Naive thymus-derived CD4-positive, alpha-beta T cell (primary cell): ENCODE results near the gene C3orf33. TPM values are rescaled to one million over a fixed set of nuclear protein-coding genes. Genes with fewer than 3 reads are reported as not detected.

ENCODE experiments used
- ATAC-seq: fragments of 150-1000 bp; cut with Tn5 transposase; 2 replicates; pipeline ENCODE4 v1.10.0; 2021; ENCODE audit warnings: mild to moderate bottlenecking, moderate library complexity
- CTCF ChIA-PET: fragments of 350-600 bp; sonication (Branson Sonifier 250); formaldehyde crosslinking; loops from one replicate; lab custom pipeline; 2021; ENCODE audit warnings: antibody characterized with exemption; lab: Charles Lee
- POLR2A ChIA-PET: fragments of 350-600 bp; sonication (Branson Sonifier 250); formaldehyde crosslinking; loops from one replicate; lab custom pipeline; 2021; ENCODE audit warnings: antibody characterized with exemption, inconsistent platforms; lab: Charles Lee
- DNase-seq, 9 donors: peaks; one replicate each; pipeline versions ENCODE4 v3.0.0 to v3.0.0-alpha.2; 2020 to 2022; ENCODE audit warnings: mixed read lengths in 1 of 9
- H3K27ac ChIP-seq: one replicate; pipeline ENCODE4 v1.7.0; 2013; ENCODE audit warnings: mild to moderate bottlenecking, low read depth, low read length, moderate library complexity
- H3K27me3 ChIP-seq, 2 donors: one replicate each; pipeline ENCODE4 v1.7.0; 2013; ENCODE audit warnings: low read length in 2 of 2, mild to moderate bottlenecking in 2 of 2, moderate library complexity in 2 of 2; ENCODE audit not compliant: control insufficient read depth in 2 of 2, insufficient read depth in 2 of 2
- H3K36me3 ChIP-seq, 3 experiments: 1 replicate in 2 of 3; 2 replicates in 1 of 3; pipeline ENCODE4 v1.7.0; 2013; ENCODE audit warnings: low read length in 3 of 3, mild to moderate bottlenecking in 3 of 3, moderate library complexity in 1 of 3; ENCODE audit not compliant: insufficient read depth in 3 of 3, control insufficient read depth in 2 of 3
- H3K4me1 ChIP-seq, 2 donors: one replicate each; pipeline ENCODE4 v1.7.0; 2013; ENCODE audit warnings: low read length in 2 of 2, mild to moderate bottlenecking in 2 of 2, moderate library complexity in 1 of 2; ENCODE audit not compliant: control insufficient read depth in 2 of 2, insufficient read depth in 2 of 2
- H3K4me3 ChIP-seq: 2 replicates; pipeline ENCODE4 v1.7.0; 2013; ENCODE audit warnings: mild to moderate bottlenecking, low read length
- H3K9me3 ChIP-seq, 3 experiments: 1 replicate in 2 of 3; 2 replicates in 1 of 3; pipeline ENCODE4 v1.7.0; 2013; ENCODE audit warnings: low read length in 3 of 3; ENCODE audit not compliant: control insufficient read depth in 2 of 3
- H3K27ac Mint-ChIP-seq, 9 donors: one replicate each; pipeline ENCODE4 v1.8.0; 2020 to 2022; ENCODE audit warnings: mixed read lengths in 9 of 9, mild to moderate bottlenecking in 8 of 9, moderate library complexity in 5 of 9, inconsistent platforms in 2 of 9
- H3K27me3 Mint-ChIP-seq, 5 donors: one replicate each; pipeline ENCODE4 v1.8.0; 2021 to 2022; ENCODE audit warnings: mixed read lengths in 5 of 5, mild to moderate bottlenecking in 1 of 5
- H3K36me3 Mint-ChIP-seq, 5 donors: one replicate each; pipeline ENCODE4 v1.8.0; 2020 to 2022; ENCODE audit warnings: mixed read lengths in 5 of 5, mild to moderate bottlenecking in 3 of 5, inconsistent platforms in 1 of 5
- H3K4me1 Mint-ChIP-seq, 7 donors: one replicate each; pipeline ENCODE4 v1.8.0; 2020 to 2022; ENCODE audit warnings: mixed read lengths in 7 of 7, mild to moderate bottlenecking in 3 of 7, inconsistent platforms in 1 of 7
- H3K4me3 Mint-ChIP-seq, 10 donors: one replicate each; pipeline ENCODE4 v1.8.0; 2020 to 2022; ENCODE audit warnings: mild to moderate bottlenecking in 10 of 10, mixed read lengths in 10 of 10, moderate library complexity in 6 of 10, inconsistent platforms in 2 of 10
- H3K9me3 Mint-ChIP-seq, 11 donors: one replicate each; pipeline ENCODE4 v1.8.0; 2020 to 2022; ENCODE audit warnings: mixed read lengths in 11 of 11, mild to moderate bottlenecking in 4 of 11, inconsistent platforms in 1 of 11, moderate library complexity in 1 of 11
- intact Hi-C, 2 donors: fragments of 100-400 bp; cut with micrococcal nuclease; formaldehyde crosslinking; loops; one replicate each; pipeline ENCODE4 v1.15.1; 2023
- polyA plus RNA-seq, 2 donors: library from polyadenylated mRNA; unstranded; fragments of 300-500 nt; fragmentation: Illumina TruSeq; gene quantifications; one replicate each; pipeline ENCODE4 v1.2.3, GENCODE V29; 2021
- total RNA-seq, 6 experiments: library from RNA in 5 of 6; stranded (reverse) in 5 of 6; gene quantifications; 1 replicate in 5 of 6; 2 replicates in 1 of 6; pipeline ENCODE4 v1.2.3 and lab custom pipeline; 2021 to 2026

Gene C3orf33
- total and polyA plus RNA-seq, 7 experiments from 2014 or later, result 1.1 to 4.6 (median 3.0) TPM

DNA sequence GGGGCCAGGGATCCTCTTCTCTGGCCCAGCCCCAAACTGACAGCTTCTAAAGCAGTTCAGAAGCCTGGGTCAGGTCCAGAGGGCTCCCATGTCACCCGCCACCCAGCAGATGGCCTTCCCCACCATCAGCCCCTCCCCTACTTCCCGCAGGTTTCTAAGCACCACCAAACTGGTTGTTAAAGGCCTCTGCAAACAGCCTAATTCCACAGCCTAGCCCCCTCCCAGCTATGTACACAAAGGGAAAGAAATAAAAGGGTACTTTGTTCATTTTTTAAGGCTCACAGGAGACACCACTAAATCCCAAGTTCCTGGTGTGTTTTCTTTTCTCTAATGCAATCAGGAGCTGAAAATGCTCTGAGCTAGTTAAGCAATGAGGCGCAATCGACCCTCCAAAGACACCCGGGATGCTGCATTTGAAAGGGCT is 91.8 kb downstream of the C3orf33 start:
- intact Hi-C loops, result no loop called here
- no peaks in the 10 kb centered on the region for H3K4me1 Mint-ChIP-seq
- peaks cover 0 to 12% (median 6%) of the 10 kb centered on the region in 5 donors for H3K36me3 Mint-ChIP-seq
- no peaks in the 10 kb centered on the region for H3K27me3 Mint-ChIP-seq
- no peak overlapping the region for H3K4me3 Mint-ChIP-seq
- peaks cover 8 to 25% (median 17%) of the 10 kb centered on the region in 11 donors for H3K9me3 Mint-ChIP-seq
- DNase-seq, result no peak
- H3K4me1 ChIP-seq, result no peaks in the 10 kb centered on the region
- no peak for ATAC-seq
- H3K27ac Mint-ChIP-seq, result no peak overlapping the region
- H3K36me3 ChIP-seq, result no peaks in the 10 kb centered on the region
- no peaks in the 10 kb centered on the region for H3K27me3 ChIP-seq
- CTCF ChIA-PET, result no interaction called here
- no peak overlapping the region for H3K27ac ChIP-seq
- peaks cover 0 to 12% (median 0%) of the 10 kb centered on the region in 3 experiments for H3K9me3 ChIP-seq
- no peak overlapping the region for H3K4me3 ChIP-seq
- POLR2A ChIA-PET, result no interaction called here

Other genes starting within 250 kb of the C3orf33 start
- gene PLCH1, start 61.2 kb downstream of the C3orf33 start, total RNA-seq, result under 1 TPM in 1 of 5 experiments, not detected in 4; 0.56 TPM
- gene PLCH1, start 61.2 kb downstream of the C3orf33 start, polyA plus RNA-seq, result not detected
- 10 to 100 TPM; 19.8 to 40.8 (median 31.9) TPM for gene SLC33A1, start 48.1 kb upstream of the C3orf33 start, total RNA-seq
- 10 to 100 TPM in 1 of 2 donors, 1 to 10 TPM in 1; 9.4 to 14.5 TPM for gene SLC33A1, start 48.1 kb upstream of the C3orf33 start, polyA plus RNA-seq
- 10 to 100 TPM; 36.3 to 85.1 (median 45.4) TPM for gene GMPS, start 64.4 kb upstream of the C3orf33 start, total RNA-seq
- gene GMPS, start 64.4 kb upstream of the C3orf33 start, polyA plus RNA-seq, result 10 to 100 TPM; 57.9 to 73.1 TPM